ENCODE data around the gene NBDY.
"Not testable (repeated sequence)": the region's sequence is repeated elsewhere in the genome, so short reads cannot be mapped to it uniquely, and the experiment has no call there.

The NBDY gene

DNA sequence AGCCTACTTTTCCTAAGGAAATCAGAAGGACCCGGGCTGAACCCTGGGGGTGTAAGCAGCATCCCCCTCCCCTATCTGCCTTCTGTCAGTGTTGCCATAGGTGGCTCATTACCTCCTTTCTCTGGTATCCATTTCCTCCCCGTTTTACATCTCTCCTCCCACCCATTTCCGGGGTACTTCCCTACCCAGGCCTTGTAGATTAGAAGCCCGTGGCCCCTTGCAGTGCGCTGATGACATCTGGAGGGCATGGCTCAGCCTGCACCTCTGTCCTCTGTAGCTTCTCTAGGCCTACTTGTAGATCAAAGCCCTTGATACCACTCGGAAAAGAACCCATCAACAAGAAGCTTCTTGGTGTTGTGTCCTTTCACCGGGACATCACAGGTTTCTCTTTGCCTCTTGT is 71.8 kb downstream of the NBDY start:
- DNase-seq (ENCODE audit: low spot score): no peak

DNA sequence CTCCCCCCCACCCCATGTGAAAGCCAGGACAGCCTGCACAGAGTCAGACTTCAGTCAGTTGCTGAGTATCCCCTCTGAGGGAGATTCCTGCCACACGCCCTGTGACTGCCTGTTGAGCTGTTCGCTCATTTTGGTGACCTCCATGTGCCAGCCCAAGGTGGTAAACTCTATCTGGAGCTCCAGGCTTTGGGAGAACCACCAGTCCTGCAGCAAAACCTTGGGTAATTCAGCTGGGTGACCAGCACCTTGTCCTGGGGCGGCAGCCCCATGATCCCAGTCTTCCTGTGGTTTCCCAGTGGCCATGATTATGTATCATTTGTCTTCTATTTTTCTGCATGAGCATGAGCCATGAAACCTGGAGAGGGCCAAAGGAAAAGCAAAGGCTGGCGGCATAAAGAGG is 73.4 kb downstream of the NBDY start:
- no peak for DNase-seq (ENCODE audit: low spot score)

DNA sequence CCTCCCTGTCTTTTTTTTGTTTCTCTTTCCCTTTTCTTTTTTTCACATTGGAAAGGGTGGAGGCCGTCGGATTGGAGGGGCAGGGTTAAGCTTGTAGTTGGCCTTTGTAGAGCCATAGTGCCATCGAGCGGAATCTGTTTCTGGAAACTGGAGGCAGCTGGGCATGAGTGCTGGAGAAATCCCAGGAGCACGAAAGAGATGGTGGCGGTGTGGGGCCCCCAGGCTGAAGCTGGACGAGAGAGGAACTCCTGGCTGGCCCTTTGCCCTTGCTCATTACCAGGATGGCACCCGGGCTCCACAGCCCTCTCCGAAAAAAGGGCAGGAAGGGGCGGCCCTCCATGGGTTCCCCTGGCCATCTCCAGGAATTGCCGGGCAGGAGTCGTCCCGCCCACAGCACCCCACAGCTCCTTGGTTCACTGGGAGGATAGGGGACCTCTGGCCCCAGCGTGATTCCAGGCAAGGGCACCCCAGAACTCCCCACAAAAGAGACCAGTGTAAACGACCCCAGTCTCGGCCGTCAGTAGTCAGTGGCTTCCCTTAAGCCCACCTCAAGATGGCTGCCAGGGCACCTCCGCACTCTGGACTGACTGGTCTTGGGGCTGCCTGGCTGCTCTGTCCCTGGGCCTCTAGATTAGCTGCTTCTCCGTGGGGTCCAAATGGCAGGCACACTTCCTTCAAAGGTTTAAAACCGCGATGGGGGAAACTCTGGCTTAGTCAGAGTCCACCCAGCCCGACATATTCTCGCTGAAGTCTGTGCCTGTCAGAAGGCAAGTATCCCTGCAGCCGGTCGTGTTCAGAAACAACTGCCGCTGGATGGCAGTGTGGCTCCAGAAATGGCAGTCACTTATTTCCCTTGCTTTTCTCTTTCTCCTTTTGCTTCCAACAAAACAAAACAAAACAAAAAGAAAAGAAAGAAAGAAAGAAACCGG is 74.1 kb downstream of the NBDY start:
- DNase-seq (ENCODE audit: low spot score): no peak

DNA sequence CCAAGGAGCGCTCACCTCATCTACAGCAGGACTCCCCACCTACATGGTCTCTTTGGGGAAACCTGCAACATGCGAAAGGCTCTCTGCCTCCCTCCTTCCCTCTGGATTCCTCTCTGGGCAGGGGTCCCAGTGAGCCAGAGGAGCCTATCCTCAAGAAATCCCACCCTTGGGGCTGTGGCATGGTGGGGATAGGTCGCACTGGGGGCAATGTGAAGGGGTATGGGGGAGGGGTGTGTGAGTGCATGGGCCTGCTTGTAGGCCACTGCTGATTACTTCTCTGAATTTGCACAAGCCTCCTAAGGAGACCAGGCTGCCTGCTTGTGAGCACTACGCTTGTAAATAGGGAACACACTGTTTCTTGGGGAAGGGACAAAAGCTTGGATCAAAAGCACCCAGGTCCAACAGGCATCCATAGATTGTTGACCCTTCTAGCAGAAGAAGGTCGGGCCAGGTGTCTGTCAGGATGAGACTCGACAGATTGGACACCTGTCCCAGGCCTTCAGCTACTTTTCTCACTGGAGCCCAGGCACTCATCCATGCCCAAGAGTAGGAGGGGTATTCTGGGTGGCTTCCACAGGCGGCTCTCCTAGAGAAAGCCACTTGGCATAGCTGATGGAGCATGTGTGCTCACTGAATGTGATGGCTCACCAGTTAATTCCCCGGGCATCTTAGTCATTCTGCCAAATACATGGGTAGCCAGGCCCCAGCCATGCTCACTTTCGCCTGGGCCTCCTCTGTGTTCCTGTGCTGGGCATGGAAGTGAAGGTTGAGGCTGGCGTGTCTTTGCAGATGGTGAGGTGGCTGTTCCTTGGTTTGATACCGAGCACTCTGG is 75.0 kb downstream of the NBDY start:
- DNase-seq (ENCODE audit: low spot score): no peak

DNA sequence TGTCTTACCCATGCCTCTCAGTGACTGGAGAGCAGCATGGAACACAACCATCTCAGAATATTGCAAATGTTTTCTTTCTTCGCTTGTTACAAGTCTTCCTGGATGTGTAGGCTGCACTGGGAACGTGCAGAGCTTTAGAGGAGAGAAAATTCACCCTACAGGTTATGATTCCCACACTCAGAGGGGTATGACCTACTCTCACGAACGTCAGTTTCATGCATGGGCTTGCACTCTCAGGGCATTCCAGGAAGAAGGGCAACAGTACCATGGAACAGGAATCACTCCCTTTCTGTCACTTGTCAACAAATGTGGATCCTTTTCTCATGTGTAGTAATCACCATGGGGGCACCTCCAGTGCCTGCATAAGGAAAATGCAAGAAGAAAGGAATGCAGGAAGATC is 75.8 kb downstream of the NBDY start:
- DNase-seq (ENCODE audit: low spot score): no peak

DNA sequence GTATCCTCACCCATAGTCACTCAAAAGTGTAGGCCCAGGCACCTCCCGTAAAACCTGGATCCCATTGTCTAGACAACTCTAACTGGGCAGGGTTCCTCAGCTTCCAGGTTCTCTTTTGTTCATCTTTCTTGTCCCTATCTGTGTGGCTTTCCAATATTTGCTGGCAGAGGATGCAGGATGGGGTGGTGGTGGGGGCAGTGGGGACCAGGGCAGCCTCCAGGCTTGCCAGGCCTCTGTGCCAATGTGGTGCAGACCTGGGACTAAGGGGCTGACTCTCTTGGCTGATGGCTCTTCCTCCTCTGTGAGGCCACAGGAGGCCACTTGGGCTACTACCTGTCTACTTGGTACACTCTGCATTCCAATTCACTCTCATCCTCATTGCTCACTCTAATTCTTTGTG is 76.4 kb downstream of the NBDY start:
- no peak for DNase-seq (ENCODE audit: low spot score)

DNA sequence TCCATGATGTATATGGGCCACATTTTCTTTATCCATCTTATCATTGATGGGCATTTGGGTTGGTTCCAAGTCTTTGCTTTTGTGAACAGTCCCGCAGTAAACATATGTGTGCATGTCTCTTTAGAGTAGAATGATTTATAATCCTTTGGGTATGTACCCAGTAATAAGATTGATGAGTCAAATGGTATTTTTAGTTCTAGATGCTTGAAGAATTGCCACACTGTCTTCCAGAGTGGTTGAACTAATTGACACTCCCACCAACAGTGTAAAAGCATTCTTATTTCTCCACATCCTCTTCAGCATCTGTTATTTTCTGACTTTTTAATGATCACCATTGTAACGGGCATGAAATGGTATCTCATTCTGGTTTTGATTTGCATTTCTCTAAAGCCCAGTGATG is 77.1 kb downstream of the NBDY start:
- not testable (repeated sequence) for DNase-seq (ENCODE audit: low spot score)

DNA sequence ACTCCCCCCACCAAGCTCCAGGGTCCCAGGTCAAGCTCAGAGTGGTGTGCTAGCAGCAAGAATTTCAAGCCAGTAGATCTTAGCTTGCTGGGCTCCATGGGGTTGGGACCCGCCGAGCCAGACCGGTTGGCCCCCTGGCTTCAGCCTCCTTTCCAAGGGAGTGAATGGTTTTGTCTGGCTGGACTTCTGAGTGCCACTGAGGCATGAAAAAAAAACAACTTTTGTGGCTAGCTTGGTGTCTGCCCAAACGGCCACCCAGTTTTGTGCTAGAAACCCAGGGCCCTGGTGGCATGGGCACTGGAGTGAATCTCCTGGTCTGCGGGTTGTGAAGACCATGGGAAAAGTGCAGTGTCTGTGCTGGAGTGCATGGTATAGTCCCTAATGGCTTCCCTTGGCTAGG is 82.6 kb downstream of the NBDY start:
- DNase-seq (ENCODE audit: low spot score): no peak

DNA sequence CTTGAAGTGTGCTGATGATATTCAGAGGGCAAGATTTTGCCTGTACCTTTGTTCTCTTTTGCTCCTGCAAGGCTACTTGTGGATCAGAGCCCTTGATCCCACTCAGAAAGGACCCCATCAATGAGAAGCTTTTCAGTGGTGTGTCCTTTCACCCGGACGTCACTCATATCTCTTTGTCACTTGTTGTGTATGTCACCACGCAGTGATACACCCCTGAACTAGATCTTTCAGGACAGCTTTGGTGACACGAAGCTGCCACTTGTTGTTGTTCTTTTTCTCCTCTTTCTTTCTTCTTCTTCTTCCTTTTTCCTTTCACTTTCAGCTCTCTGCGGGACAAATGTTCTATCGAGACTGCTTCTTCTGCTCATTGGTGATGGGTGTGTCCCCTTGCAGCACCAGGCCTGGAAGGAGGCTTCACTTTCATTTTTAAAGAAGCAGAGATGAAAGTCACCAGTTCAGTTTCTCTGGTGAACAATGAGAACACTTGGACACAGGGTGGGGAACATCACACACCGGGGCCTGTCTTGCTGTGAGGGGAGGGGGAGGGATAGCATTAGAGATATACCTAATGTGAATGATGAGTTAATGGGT is 83.6 kb downstream of the NBDY start:
- no peak for DNase-seq (ENCODE audit: low spot score)

DNA sequence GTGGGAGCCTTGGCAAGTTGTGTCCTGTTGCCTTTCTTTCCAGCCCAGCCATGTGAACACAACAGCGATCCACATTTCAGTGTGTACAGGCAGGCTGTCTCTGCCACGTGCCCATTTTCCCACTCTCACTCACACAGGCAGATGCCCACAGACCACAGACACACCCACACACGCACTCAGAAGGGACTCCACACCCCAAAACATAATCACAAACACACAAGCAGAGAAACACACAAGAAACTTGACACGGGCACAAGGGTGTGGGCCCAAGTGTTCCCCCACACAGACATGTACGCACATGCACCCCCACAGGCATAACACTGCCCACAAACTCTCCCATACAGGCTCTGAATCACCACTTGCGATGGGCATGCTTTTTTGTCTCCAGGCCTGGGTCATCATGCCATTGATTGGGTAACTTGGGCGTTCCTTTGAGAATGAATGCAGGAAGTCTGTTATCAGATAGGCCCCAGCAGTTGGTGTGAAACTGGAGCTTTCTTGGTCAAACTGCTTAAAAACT is 84.3 kb downstream of the NBDY start:
- no peak for DNase-seq (ENCODE audit: low spot score)

DNA sequence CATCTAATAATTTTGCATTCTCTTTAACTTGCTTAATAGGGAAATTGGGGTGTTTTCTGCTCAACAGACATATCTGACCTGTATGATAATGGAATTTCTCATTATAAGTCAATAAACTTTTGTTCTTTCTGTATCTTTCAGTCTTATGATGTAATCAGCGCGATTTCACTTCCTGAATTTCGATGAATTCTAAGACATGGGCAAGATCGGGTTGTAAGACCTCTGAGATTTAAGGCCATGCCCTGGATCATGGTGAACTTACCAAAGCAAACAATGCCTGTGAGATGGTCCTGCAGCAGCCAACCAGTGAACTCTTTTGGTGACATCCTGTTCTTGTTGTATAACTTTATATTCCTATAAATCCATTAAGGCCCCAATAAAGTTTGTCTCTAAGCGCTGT is 88.1 kb downstream of the NBDY start:
- no peak for DNase-seq (ENCODE audit: low spot score)

DNA sequence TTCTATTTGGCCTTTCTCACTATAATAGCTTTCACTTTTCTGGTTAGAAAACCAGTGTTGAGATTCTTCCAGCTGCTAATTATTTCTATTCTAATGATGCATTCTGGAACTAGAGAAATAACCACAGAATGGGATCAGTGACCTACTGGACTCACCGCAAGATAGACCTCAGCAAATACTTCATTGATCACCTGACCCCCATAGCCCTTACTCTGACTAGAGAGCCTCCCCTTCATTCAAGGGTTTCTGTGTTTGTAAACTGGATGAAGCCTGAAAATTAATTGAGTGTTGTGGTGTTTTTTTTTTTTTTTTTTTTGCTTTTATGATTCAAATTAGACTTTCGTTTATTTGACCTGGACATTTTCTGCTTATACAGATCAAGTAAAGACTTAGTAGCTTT is 97.0 kb downstream of the NBDY start:
- DNase-seq (ENCODE audit: low spot score): no peak

DNA sequence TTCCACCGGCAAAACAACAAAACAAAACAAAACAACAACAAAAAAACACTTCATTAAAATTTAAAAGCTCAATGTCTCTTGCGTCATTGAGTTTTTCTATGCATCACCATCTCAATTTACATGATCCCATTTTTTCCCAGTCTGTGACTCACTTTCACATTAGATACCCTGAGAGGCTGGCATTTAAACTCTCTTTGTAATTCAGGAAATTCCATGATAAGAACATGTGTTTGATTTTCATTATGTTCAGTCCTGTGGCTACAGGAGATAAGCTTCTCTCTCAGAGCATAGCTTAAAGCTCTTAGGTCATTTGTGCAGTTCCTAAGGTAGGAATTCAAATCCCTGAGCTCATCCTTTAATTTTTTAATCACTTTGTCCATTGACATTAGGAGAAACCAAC is 104.6 kb downstream of the NBDY start:
- DNase-seq (ENCODE audit: low spot score): no peak

DNA sequence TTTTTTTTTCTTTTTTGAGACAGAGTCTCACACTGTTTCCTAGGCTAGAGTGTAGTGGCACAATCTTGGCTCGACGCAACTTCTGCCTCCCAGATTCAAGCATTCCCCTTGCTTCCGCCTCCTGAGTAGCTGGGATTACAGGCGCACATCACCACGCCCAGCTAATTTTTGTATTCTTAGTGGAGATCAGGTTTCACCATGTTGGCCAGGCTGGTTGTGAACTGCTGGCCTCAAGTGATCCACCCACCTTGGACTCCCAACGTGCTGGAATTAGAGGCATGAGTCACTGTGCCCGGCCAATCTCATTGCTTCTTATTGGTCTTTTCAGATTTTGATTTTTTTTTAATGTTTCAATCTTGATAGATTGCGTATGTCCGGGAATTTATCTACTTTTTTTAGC is 124.4 kb downstream of the NBDY start:
- no peak for DNase-seq (ENCODE audit: low spot score)

DNA sequence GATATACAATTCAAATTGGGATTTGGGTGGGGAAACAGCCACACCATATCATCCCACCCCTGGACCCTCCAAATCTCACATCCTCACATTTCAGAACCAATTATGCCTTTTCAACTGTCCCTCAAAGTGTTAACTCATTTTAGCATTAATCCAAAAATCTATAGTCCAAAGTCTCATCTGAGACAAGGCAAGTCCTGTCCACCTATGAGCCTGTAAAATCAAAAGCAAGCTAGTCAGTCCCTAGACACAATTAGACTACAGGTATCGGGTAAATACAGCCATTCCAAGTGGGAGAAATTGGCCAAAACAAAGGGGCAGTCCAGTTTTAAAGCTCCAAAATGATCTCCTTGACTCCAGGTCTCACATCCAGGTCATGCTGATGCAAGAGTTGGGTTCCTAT is 128.0 kb downstream of the NBDY start:
- no peak for DNase-seq (ENCODE audit: low spot score)

DNA sequence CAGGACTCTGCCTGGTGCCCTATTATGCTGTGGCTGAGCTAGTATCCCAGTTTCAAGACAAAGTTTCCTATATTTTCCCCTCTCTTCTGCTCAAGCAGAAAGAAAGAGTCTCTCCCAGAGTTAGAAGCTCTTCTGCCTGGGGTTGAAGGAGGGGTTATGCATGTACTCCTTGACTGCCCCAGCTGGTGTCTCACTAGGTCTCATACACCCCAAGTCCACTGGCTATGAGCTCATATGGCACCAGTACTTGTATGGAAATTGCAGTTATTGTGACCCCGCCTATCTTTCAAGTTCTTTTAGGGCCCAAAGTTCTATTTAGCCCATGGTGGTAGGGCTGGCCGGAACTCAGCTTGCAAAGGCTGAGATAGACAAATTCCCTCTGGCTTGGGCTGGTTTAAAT is 131.8 kb downstream of the NBDY start:
- no peak for DNase-seq (ENCODE audit: low spot score)
